Measurements from ENCODE around the gene UBE2O. TPM values are rescaled to one million over a fixed set of nuclear protein-coding genes. Genes with fewer than 3 reads are reported as not detected.

UBE2O gene
- total RNA-seq: 10 to 100 TPM; 28.4 to 31.6 TPM

DNA sequence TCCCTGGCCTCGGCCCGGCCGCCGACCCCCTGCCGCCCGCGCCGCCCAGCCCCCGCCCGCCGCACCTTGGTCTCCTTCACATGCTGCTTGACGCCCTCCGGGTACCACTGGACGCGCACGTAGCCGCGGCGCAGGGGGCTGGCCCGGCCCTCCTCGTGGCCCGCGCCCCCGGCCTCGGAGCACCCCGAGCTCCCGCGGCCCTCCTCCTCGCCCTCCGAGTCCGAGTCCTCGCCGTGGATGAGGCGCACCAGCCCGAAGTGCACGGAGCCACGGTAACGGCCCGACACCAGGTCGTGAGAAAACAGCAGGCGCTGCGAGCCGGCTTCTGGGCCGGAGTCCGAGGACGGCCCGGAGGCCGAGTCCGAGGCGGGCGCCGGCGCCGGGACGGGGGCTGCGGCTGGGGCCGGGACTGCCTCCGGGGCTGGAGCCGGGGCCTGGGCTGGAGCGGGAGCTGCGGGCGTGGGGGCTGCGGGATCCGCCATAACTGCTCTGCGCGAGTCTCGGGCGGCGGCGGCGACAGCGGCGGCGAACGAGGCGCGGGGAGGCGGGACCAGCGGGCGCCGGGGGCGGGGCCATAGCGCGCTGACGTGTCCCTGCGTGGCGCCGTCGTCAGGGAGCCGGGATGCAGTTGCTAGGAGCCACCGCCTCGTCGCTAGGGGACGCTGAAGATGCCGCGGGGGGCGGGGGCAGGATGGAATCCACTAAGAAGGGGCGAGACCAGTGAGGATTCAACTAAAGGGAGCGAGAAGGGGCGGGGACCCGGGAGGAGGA, at the start of gene UBE2O:
Gene UBE2O, minus strand, starts transcription at position 493 of the 771 bp plus-strand sequence. Its CDS starts 11 bp downstream, at position 482.
- Mint-ChIP-seq H3K9me3 (ENCODE audit: insufficient read depth) (no peaks in the 10 kb centered on the region), H3K4me3 (peak within 1 kb of the TSS; percentile 91), H3K27ac (peak within 1 kb of the TSS; percentile 82), H3K36me3 (ENCODE audit: low read depth) (peaks cover 6% of the 10 kb centered on the region), H3K27me3 (ENCODE audit: low read depth) (peaks cover 3% of the 10 kb centered on the region), H3K4me1 (ENCODE audit: low read depth) (peaks cover 40% of the 10 kb centered on the region)
- ChIA-PET CTCF (interaction anchor here (0.8 to 4.1 kb wide), 18 partner anchors 13 to 172 kb away, joined by 3 to 17 read pairs (median 5); partner anchors contain the start of genes AANAT and SPHK1), POLR2A (interaction anchor here (1.4 kb wide), 1 partner anchor 49 kb away, joined by 4 read pairs; no protein-coding TSS in a partner anchor)
- peak; percentile 91 for ATAC-seq
- peak; percentile 95 for DNase-seq

DNA sequence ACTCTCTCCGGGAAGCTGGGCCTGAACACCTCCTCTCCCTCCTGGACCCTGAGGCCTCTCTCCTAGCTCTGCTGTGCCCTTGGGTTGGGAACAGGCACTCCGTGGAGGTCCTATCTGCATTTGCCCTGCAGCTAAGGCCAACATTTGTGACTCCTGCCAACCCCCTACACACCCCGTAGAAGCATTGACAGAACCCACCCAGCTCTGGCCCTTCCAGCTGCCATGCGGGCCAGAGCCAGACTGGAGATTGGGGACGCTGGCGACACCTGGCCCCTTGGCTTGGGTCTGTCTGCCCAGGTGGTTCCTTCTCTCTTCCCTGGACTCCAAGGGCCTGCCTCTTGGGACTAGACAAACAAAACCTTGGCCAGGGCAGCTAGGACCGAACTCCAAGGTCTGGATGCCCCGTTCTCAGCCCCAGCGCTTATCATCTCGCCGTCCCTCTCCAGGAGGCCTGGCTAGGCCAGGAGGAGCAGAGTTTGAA, 48.9 kb upstream of the UBE2O start:
- ATAC-seq: no peak
- peak overlapping the region; percentile 75 for H3K4me3 Mint-ChIP-seq
- no peaks in the 10 kb centered on the region for H3K9me3 Mint-ChIP-seq (ENCODE audit: insufficient read depth)
- no peaks in the 10 kb centered on the region for H3K27me3 Mint-ChIP-seq (ENCODE audit: low read depth)
- ChIA-PET CTCF (interaction anchor here (0.7 to 11.9 kb wide), 13 partner anchors 9 to 487 kb away, joined by 3 to 184 read pairs (median 4); partner anchors contain the start of genes AANAT, SPHK1 and UBE2O), POLR2A (interaction anchor here (0.9 to 3.0 kb wide), 10 partner anchors 10 to 455 kb away, joined by 3 to 12 read pairs (median 3); partner anchors contain the start of gene AANAT)
- H3K27ac Mint-ChIP-seq: peak overlapping the region; percentile 95
- peaks cover 64% of the 10 kb centered on the region for H3K4me1 Mint-ChIP-seq (ENCODE audit: low read depth)
- H3K36me3 Mint-ChIP-seq (ENCODE audit: low read depth): peaks cover 7% of the 10 kb centered on the region
- DNase-seq: no peak

DNA sequence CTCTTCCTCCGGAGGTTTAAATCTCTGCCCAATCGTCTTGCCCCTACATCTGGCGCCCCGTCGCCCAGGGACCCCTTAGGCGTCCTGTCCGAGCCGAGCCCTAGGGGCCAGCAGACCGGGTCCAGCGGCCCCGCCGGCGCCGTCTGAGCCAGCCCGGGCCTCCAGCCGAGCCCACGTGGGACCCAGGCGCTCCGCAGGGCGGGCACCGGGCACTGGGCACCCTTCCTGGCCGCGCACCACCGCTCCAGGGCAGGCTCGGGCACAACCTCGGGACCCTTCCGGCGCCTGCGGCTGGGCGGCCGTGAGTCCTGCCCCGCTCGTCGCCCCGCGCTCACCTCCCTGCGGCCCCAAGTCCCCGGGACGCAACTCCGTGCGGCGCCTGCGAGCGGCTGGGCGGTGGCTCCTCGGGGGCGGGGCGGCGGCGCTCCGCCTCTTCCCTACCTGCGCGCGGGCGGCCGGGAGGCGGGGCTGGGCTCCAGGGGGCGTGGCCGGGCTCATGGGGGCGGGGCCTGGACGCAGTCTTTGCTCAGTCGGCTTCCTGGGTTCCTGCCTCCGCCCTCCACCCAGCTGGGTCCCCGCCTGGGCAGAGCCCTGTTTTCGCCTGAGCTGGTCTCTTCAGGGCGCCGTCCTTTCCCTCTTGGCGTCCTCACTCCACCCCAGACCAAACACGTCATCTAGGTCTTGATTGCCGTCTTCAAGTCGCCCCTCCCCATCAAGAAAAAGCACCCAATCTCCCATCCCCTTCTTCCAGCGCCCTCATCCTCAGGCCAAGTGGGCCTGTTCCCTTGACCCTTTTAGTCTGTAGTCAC, 48.3 kb upstream of the UBE2O start, which contains the start of gene RHBDF2:
Gene RHBDF2, minus strand, starts transcription at position 406 of the 809 bp plus-strand sequence. CDS start 19,899 bp downstream, outside the sequence.
- Mint-ChIP-seq H3K4me3 (peak within 1 kb of the TSS; percentile 89), H3K27ac (peak within 1 kb of the TSS; percentile 95), H3K27me3 (ENCODE audit: low read depth) (no peaks in the 10 kb centered on the region), H3K36me3 (ENCODE audit: low read depth) (peaks cover 9% of the 10 kb centered on the region), H3K4me1 (ENCODE audit: low read depth) (peaks cover 61% of the 10 kb centered on the region), H3K9me3 (ENCODE audit: insufficient read depth) (no peaks in the 10 kb centered on the region)
- POLR2A ChIA-PET: interaction anchor here (0.9 to 3.0 kb wide), 9 partner anchors 9 to 454 kb away, joined by 3 to 12 read pairs (median 3); partner anchors contain the start of gene AANAT
- CTCF ChIA-PET: interaction anchor here (0.7 to 11.9 kb wide), 14 partner anchors 9 to 487 kb away, joined by 3 to 184 read pairs (median 4); partner anchors contain the start of genes AANAT, SPHK1 and UBE2O
- peak; percentile 89 for ATAC-seq
- peak; percentile 96 for DNase-seq

DNA sequence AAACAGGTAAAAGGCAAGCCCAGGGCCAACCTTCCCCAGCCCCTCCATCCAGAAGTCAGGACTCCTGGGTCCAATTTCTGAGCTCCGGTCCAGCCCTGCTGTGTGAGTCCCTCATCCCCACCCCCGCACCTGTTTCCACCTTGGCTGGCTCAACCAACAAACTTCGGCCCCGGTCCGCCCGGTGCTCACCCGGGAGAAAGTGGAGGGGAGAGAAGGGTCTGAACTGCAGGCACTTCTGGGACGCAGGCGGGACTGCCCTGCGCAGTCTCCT, 47.7 kb upstream of the UBE2O start:
- Mint-ChIP-seq H3K27ac (peak overlapping the region; percentile 71), H3K9me3 (ENCODE audit: insufficient read depth) (no peaks in the 10 kb centered on the region), H3K4me1 (ENCODE audit: low read depth) (peaks cover 62% of the 10 kb centered on the region), H3K36me3 (ENCODE audit: low read depth) (peaks cover 12% of the 10 kb centered on the region), H3K27me3 (ENCODE audit: low read depth) (no peaks in the 10 kb centered on the region), H3K4me3 (peak overlapping the region; percentile 89)
- peak; percentile 38 for ATAC-seq
- no peak for DNase-seq
- ChIA-PET CTCF (interaction anchor here (1.5 to 11.9 kb wide), 3 partner anchors 20 to 37 kb away, joined by 4 to 184 read pairs (median 9); partner anchors contain the start of gene AANAT), POLR2A (interaction anchor here (3.0 kb wide), 1 partner anchor 9 kb away, joined by 12 read pairs; no protein-coding TSS in a partner anchor)

DNA sequence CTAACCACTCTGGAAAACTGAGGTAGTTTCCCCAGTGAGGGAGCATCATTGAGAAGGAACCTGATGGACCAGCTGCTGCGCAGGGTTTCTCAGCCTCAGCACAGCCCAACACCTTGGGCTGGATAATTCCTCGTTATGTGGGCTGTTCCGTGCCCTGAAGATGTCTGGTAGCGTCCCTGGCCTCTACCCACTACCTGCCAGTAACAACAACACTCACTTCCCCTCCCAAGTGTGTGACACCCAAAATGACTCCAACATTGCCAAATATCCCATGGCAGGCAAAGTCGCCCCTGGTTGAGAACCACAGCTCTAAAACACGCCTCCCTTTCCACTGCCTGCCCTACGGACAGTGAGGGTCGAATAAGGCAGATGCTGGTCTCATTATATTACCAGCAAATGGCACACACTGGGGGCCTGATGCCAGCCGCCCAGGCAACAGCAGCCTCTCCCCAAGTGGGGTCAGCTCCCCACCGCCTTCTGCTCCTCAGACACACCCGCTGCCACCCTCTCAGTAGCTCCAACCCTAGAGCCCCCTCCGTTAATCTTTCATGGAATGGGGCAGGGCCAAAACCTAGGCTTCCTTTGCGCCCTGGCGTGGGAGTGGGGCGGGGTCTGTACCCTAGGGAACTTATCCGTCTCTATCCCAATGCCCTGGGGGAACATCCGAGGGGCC, 47.3 kb upstream of the UBE2O start:
- Mint-ChIP-seq H3K9me3 (ENCODE audit: insufficient read depth) (no peaks in the 10 kb centered on the region), H3K4me3 (peak overlapping the region; percentile 89), H3K27me3 (ENCODE audit: low read depth) (no peaks in the 10 kb centered on the region), H3K36me3 (ENCODE audit: low read depth) (peaks cover 12% of the 10 kb centered on the region), H3K27ac (peak overlapping the region; percentile 71), H3K4me1 (ENCODE audit: low read depth) (peaks cover 66% of the 10 kb centered on the region)
- ATAC-seq: no peak
- DNase-seq: no peak
- ChIA-PET CTCF (interaction anchor here (0.9 to 11.9 kb wide), 5 partner anchors 20 to 149 kb away, joined by 3 to 184 read pairs (median 4); partner anchors contain the start of gene AANAT), POLR2A (interaction anchor here (0.8 to 3.0 kb wide), 3 partner anchors 8 to 115 kb away, joined by 3 to 12 read pairs (median 4); partner anchors contain the start of gene SPHK1)

DNA sequence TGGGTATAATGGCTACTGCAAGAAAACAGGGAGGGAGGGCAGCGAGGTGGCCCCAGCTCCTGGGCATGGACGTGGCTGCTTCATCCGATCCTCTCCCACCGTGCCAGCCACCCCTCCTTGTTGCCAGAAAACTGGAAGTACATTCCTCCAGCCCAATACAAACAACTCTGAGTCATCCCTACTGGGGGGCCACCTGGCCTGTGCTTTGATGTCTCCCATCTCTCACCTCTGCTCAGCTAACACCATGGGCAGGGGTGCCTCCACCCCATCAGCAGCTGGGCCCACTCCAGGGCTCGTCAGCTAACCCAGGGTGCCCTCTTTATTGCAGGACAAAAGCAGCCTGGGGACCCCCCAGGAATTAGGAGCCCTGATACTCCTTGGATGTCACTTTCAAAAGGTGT, 46.3 kb upstream of the UBE2O start:
- POLR2A ChIA-PET: interaction anchor here (1.5 to 3.0 kb wide), 2 partner anchors 7 to 114 kb away, joined by 4 to 12 read pairs; partner anchors contain the start of gene SPHK1
- peak overlapping the region; percentile 89 for H3K4me3 Mint-ChIP-seq
- DNase-seq (no peak), ATAC-seq (no peak)
- no peaks in the 10 kb centered on the region for H3K9me3 Mint-ChIP-seq (ENCODE audit: insufficient read depth)
- CTCF ChIA-PET: interaction anchor here (0.9 to 11.9 kb wide), 7 partner anchors 13 to 217 kb away, joined by 3 to 184 read pairs (median 4); partner anchors contain the start of gene AANAT
- H3K36me3 Mint-ChIP-seq (ENCODE audit: low read depth): peaks cover 12% of the 10 kb centered on the region
- H3K27ac Mint-ChIP-seq: no peak overlapping the region
- H3K27me3 Mint-ChIP-seq (ENCODE audit: low read depth): no peaks in the 10 kb centered on the region
- H3K4me1 Mint-ChIP-seq (ENCODE audit: low read depth): peaks cover 75% of the 10 kb centered on the region

DNA sequence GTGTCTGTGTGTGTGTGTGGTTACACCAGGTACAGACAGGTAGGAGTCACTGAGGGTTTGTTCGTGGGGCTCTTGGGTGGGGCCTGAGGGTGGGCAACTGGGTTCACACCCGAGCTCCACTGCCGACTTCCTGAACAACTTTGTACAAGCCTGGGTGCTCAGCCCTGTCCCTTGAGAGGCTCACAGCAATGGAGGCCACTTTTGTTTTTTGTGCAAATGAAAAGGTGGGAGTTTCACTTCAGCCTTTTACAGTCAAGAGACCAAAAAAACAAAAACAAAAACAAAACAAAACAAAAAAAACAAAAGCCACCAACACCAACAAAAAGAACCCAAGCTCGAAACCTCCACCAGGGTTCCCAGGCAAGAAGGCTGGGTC, 45.9 kb upstream of the UBE2O start:
- H3K4me1 Mint-ChIP-seq (ENCODE audit: low read depth): peaks cover 77% of the 10 kb centered on the region
- ChIA-PET CTCF (interaction anchor here (1.1 to 11.9 kb wide), 5 partner anchors 7 to 217 kb away, joined by 3 to 184 read pairs (median 8); partner anchors contain the start of gene AANAT), POLR2A (interaction anchor here (1.5 kb wide), 1 partner anchor 114 kb away, joined by 4 read pairs; the partner anchor contains the start of gene SPHK1)
- no peaks in the 10 kb centered on the region for H3K9me3 Mint-ChIP-seq (ENCODE audit: insufficient read depth)
- H3K36me3 Mint-ChIP-seq (ENCODE audit: low read depth): peaks cover 12% of the 10 kb centered on the region
- DNase-seq (no peak), ATAC-seq (no peak)
- H3K27ac Mint-ChIP-seq: peak overlapping the region; percentile 78
- peak overlapping the region; percentile 89 for H3K4me3 Mint-ChIP-seq
- no peaks in the 10 kb centered on the region for H3K27me3 Mint-ChIP-seq (ENCODE audit: low read depth)

DNA sequence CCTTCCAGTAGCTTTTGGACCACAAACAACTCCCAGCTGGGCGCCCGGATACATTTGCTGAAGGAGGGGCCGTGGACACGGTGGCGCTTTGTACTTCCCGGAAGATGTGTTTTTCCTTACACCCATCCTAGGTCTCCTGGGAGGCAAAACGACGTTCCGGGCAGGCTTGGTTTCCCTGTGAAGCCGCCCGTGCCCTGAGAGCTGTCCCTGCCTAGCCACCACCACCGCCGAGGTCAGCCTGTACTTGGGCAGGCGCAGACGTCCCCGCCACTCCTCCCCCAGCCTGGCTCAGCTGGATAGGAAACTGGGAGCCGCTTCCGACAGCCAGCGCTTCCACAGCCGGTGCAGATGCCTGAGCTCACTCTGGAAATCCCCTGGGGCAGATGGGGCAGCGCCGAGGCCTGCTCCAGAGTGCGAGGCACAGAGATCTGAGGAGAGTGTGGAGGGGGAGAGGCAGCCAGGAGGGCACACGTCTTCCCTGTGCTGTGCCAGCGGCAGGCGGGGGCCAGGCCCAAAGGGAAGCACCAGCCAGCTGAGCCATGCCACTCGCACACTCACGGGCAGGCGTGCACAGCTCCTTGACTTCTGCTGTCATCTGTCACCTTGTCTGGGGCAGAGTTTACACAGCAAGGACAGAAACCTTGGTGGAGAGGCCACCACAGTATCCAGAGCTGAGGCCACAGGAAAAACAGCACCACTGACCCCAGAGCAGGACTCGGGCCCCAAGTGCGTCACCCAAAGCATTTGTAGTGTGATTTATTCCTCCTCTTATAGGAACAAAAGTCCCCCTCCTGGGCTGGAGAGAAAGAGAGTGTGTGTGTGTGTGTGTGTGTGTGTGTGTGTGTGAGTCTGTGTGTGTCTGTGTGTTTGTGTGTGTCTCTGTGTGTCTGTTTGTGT, 45.3 kb upstream of the UBE2O start:
- peak overlapping the region; percentile 89 for H3K4me3 Mint-ChIP-seq
- ATAC-seq: no peak

DNA sequence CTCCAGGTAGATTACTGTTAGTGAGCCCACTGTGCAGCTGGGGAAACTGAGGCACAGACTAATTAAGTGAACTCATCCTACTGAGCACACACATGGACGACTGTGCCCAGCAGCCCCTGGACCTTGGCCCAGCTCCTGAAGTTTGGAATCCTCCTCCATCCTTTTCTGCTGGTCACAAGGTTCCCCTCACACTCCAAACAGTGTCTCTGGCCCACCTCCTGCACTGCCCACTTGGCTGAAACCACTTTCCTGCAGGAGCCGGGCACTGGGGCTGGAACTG, 44.7 kb upstream of the UBE2O start:
- Mint-ChIP-seq H3K9me3 (ENCODE audit: insufficient read depth) (no peaks in the 10 kb centered on the region), H3K36me3 (ENCODE audit: low read depth) (peaks cover 12% of the 10 kb centered on the region), H3K27me3 (ENCODE audit: low read depth) (no peaks in the 10 kb centered on the region), H3K27ac (no peak overlapping the region), H3K4me3 (no peak overlapping the region), H3K4me1 (ENCODE audit: low read depth) (peaks cover 85% of the 10 kb centered on the region)
- ChIA-PET CTCF (interaction anchor here (2.3 to 11.9 kb wide), 2 partner anchors 9 to 34 kb away, joined by 8 to 184 read pairs; partner anchors contain the start of gene AANAT), POLR2A (no interaction called here)
- no peak for ATAC-seq
- no peak for DNase-seq

More for the DNA sequence above, 45.3 kb upstream of the UBE2O start:
- H3K27me3 Mint-ChIP-seq (ENCODE audit: low read depth): no peaks in the 10 kb centered on the region
- no peak for DNase-seq
- ChIA-PET CTCF (interaction anchor here (1.1 to 11.9 kb wide), 5 partner anchors 8 to 218 kb away, joined by 3 to 184 read pairs (median 8); partner anchors contain the start of gene AANAT), POLR2A (no interaction called here)
- peaks cover 12% of the 10 kb centered on the region for H3K36me3 Mint-ChIP-seq (ENCODE audit: low read depth)
- H3K9me3 Mint-ChIP-seq (ENCODE audit: insufficient read depth): no peaks in the 10 kb centered on the region
- peaks cover 83% of the 10 kb centered on the region for H3K4me1 Mint-ChIP-seq (ENCODE audit: low read depth)
- peak overlapping the region; percentile 78 for H3K27ac Mint-ChIP-seq

DNA sequence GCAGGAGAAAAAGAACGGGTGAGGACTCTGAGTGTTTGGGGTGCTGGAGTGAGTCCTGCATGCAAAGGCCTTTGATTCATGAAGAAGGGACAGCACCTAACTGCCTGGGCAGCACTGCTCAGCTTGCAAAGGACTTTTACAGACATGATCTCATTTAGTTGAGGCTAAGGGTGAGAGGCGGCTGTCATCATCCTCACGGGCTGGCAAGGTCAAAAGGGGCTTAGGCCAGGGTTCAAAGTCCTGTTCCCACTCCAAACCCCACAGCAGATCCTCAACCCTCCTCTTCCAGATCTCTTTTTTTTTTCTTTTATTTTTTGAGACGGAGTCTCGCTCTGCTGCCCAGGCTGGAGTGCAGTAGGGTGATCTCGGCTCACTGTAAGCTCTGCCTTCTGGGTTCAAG, 43.5 kb upstream of the UBE2O start:
- Mint-ChIP-seq H3K9me3 (ENCODE audit: insufficient read depth) (no peaks in the 10 kb centered on the region), H3K4me1 (ENCODE audit: low read depth) (peaks cover 85% of the 10 kb centered on the region), H3K27me3 (ENCODE audit: low read depth) (no peaks in the 10 kb centered on the region), H3K4me3 (no peak overlapping the region), H3K27ac (peak overlapping the region; percentile 52), H3K36me3 (ENCODE audit: low read depth) (peaks cover 12% of the 10 kb centered on the region)
- no peak for ATAC-seq
- no peak for DNase-seq
- POLR2A ChIA-PET: no interaction called here
- CTCF ChIA-PET: interaction anchor here (1.4 to 2.3 kb wide), 2 partner anchors 10 to 30 kb away, joined by 3 to 8 read pairs; no protein-coding TSS in a partner anchor

All from activated CD8-positive, alpha-beta T cell treated with anti-CD3 and anti-CD28 coated beads, Interleukin-2, amount 10 ng/mL, durations not matched to agents 7 days and 5 days (primary cell).